Midbrain (tissue), 1 donor: Measurements from ENCODE around the gene TMEM222.
"Not testable (repeated sequence)": the region's sequence is repeated elsewhere in the genome, so short reads cannot be mapped to it uniquely, and the experiment has no call there.

Source experiments
- DNase-seq: peaks from one replicate; lab custom pipeline; 2025; lab: John Stamatoyannopoulos, UW

TMEM222 gene, protein sequence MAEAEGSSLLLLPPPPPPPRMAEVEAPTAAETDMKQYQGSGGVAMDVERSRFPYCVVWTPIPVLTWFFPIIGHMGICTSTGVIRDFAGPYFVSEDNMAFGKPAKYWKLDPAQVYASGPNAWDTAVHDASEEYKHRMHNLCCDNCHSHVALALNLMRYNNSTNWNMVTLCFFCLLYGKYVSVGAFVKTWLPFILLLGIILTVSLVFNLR

DNA sequence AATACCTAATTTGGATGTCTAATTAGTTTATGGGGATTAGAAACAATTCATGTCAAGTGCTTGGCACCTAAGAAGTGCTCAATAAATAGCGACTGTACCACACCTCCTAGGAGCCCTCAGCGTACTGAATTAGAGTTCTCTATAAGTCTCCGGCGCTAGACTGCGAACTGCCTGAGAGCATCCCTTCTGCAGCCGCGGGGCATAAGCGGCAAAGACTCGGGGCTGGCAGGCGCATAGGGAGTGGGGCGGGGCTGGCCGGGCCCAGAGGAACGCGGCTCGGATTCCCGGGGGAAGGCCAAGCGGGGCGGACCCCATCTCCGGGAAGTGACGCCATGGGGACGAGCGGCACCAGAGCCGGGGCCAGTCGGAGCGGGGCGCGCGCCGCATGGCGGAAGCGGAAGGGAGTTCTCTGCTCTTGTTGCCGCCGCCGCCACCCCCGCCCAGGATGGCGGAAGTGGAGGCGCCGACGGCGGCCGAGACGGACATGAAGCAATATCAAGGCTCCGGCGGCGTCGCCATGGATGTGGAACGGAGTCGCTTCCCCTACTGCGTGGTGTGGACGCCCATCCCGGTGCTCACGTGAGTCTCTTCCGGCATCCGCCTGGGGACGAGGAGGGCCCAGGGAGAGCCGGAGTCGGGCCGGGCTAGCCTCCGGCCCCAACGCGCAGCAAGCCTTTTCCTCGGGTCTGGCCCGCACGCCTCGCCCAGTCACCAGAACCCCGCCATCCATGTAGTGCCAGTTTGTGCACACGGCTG is at the start of gene TMEM222:
Gene TMEM222, plus strand, starts transcription at position 351 of the 756 bp plus-strand sequence. Its CDS starts 35 bp downstream, at position 386.
- peak; percentile 99 for DNase-seq

- DNase-seq: no peak
Observed at GRCh38 chr1:27274204-27274603, 47.8 kb upstream of the TMEM222 start.

DNA sequence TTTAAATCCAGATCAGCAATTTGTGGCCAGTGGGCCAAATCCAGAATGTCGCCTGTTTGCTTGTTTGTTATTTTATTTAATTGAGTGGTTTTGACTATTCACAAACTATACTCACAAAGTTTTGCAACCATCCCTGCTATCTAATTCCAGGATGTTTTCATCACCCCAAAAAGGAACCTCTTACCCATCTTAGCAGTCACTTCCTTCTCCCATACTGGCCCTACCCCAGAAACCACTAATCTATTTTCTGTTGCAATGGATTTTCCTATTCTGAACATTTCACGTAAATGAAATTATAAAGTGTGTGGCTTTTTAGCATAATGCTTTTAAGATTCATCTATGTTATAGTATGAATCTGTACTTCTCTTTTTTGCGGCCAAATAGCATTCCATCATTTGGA is 46.3 kb upstream of the TMEM222 start:
- DNase-seq: no peak

GRCh38 chr1:27284425-27285273 is 37.3 kb upstream of the TMEM222 start:
- DNase-seq: peak; percentile 75

GRCh38 chr1:27285274-27285660 is 36.7 kb upstream of the TMEM222 start:
- DNase-seq: no peak

DNA sequence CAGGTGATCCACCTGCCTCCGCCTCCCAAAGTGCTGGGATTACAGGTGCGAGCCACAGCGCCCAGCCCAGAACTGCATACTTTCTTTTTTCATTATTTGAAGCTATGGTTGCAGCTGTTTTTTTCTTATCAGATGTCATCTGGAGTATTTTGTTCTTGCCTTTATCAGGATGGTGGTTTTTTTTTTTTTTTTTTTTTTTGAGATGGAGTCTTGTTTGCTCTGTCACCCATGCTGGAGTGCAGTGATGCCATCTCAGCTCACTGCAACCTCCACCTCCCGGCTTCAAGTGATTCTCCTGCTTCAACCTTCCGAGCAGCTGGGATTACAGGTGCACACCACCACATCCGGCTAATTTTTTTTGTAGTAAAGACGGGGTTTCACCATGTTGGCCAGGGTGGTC is 36.1 kb upstream of the TMEM222 start:
- not testable (repeated sequence) for DNase-seq

GRCh38 chr1:27289125-27289524 is 32.8 kb upstream of the TMEM222 start:
- DNase-seq: not testable (repeated sequence)

GRCh38 chr1:27290581-27290980 is 31.4 kb upstream of the TMEM222 start:
- no peak for DNase-seq

GRCh38 chr1:27292106-27292505 is 29.9 kb upstream of the TMEM222 start:
- no peak for DNase-seq

- DNase-seq: no peak
Observed at GRCh38 chr1:27293915-27294314, 28.0 kb upstream of the TMEM222 start.

GRCh38 chr1:27296773-27297291 is 25.1 kb upstream of the TMEM222 start:
- DNase-seq: peak; percentile 57

DNA sequence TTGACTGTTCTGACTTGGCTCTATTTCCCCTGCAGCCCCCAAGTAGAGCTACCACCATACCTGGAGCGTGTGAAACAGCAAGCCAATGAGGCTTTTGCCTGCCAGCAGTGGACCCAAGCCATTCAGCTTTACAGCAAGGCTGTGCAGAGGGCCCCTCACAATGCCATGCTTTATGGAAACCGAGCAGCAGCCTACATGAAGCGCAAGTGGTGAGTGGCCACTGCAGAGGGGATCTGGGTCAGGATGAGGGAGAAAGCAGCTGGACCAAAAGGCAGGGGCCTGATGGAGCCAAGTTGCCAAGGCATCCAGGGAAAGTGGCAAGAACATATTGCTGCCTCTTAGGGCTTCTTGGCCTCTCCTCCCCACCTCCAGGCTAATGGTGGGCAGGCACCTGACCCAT is 24.1 kb upstream of the TMEM222 start:
- DNase-seq: no peak

- no peak for DNase-seq
Observed at GRCh38 chr1:27298632-27299384, 23.2 kb upstream of the TMEM222 start.

DNA sequence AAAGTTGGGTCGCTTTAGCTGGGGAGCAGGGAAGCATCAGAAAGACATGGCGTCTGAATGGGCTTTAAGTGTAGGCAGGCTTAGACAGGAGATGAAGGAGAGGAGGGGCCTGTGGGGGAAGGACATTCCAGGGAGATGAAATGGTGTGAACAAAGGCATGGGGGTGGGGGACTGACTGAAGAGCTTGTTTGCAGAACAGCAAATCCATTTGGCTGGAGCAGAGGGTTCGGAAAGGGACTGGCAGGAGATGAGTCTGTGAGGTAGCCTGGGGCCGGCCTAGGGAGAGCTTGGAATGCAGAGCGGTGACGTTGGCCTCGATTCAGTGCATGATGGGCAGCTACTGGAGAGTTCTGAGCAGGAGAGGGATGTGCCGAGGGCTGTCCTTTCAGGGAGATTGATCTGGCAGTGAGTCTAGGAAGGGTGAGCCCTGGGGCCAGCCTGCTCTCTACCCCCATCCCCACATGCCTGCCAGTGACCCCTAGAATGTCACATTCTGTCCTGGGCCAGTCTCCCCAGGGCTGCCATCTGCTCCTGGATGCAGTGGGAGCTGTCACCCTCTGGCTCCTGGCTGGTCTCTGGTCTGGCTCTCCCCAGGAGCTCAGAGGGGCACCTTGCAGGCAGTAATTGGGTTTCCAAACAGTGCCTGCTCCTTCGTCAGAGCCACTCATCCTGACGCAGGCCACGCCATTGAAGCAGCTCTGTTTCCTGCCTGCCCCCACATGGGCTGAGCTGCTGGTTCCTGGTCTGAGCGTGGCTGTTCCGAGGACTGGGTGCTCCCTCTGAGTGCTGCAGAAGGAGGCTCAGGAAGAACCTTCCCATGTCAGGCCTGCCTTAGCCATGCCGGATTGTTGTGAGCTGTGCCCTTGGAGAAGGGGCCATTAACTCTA is 22.3 kb upstream of the TMEM222 start:
- DNase-seq: peak; percentile 65

- DNase-seq: peak; percentile 82
Observed at GRCh38 chr1:27300341-27301051, 21.5 kb upstream of the TMEM222 start.

GRCh38 chr1:27301052-27301422 is 20.9 kb upstream of the TMEM222 start:
- DNase-seq: no peak

DNA sequence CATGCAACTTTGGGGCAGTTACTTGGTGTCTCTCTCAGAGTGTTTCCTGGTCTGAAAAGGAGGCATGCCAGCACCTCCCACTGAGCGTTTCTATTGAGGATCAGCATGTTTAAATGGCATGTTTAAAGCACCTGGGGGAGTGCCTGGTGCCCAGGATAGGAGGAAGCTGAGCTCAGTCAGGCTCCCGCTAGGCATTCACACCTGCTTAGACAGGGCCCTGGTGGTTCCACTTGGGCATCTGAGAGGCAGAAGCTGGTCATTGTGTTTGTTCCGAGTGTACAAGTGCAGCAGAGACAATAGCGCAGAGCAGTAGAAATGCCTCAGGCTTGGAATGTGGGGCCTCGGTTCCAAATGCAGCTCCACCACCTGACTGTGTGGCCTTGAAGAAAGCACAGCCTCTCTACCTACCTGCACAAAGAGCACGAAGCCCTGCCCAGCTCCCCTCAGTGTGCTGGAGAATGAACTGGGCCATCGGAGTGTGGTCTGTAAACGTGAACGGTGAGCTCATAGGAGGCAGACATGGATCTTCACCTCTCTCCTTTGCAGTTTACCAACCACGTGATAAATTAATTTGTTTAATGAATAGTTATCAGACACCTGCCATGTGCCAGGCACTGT is 20.3 kb upstream of the TMEM222 start:
- DNase-seq: no peak

- no peak for DNase-seq
Observed at GRCh38 chr1:27302612-27303011, 19.4 kb upstream of the TMEM222 start.

DNA sequence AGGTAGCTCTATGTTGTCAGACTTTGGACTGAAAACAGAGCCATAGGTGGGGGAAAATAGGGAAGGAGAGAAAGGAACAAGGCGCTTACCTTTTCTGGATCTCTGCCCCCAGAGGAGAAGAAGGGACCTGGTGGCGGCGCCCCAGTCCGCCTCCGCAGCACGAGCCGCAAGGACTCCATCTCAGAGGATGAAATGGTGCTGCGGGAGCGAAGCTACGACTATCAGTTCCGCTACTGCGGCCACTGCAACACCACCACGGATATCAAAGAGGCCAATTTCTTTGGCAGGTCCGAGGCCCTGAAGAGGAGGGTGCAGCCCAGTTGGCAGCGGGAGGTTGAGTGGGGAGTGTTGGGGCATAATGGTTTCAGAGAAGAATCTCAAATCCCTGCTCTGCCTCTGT is 18.5 kb upstream of the TMEM222 start:
- no peak for DNase-seq

DNA sequence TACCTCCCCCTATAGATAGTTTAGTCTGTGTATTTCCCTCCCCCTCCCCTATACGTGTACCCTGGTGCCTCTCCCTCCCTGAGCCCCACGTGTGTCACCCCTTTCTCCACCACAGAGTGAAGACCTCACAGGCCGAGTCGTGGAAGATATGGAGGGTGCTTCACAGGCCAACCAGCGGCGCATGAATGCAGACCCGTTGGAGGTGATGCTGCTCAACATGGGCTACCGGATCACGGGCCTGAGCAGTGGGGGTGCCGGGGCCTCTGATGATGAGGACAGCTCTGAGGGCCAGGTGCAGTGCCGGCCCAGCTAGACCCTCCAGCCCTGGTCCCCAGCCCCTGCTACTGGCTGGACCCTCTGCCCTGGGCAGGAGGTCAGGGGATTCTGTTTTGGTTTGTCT is 15.9 kb upstream of the TMEM222 start:
- DNase-seq: no peak
